GM12878 (cell line): ENCODE results near the gene CDHR4. TPM values are rescaled to one million over a fixed set of nuclear protein-coding genes. Genes with fewer than 3 reads are reported as not detected.

Experiments
- ASH2L ChIP-seq: fragments of 300-600, 200-600 bp; sonication (generic); IDR thresholded peaks from 2 replicates; pipeline ENCODE4 v1.6.1; 2017; ENCODE audit warnings: low read depth, mild to moderate bottlenecking, borderline replicate concordance
- BCLAF1 ChIP-seq: fragments of 450-650 bp; IDR thresholded peaks from 2 replicates; pipeline ENCODE4 v1.6.1; 2017; ENCODE audit warnings: antibody characterized with exemption, mild to moderate bottlenecking, moderate library complexity
- BMI1 ChIP-seq: fragments of 450-650 bp; IDR thresholded peaks from 2 replicates; pipeline ENCODE4 v1.6.1; 2016; ENCODE audit warnings: mild to moderate bottlenecking, moderate library complexity, borderline replicate concordance
- CHD2 ChIP-seq: IDR thresholded peaks from 2 replicates; pipeline ENCODE4 v1.6.1; 2011; ENCODE audit warnings: low read depth, low read length, improper control_type of control experiment, borderline replicate concordance
- E2F4 ChIP-seq: IDR thresholded peaks from 2 replicates; pipeline ENCODE4 v1.6.1; 2012; ENCODE audit warnings: low read depth, low read length, improper control_type of control experiment
- ESRRA ChIP-seq: IDR thresholded peaks from 2 replicates; pipeline ENCODE4 v1.6.1; 2012; ENCODE audit warnings: mild to moderate bottlenecking, low read length, improper control_type of control experiment
- HDAC2 ChIP-seq: fragments of 200-600 bp; sonication (generic); IDR thresholded peaks from 2 replicates; pipeline ENCODE4 v1.6.1; 2017
- HDGF ChIP-seq: fragments of 450-650 bp; IDR thresholded peaks from 2 replicates; pipeline ENCODE4 v1.6.1; 2016; ENCODE audit warnings: antibody characterized with exemption
- MLLT1 ChIP-seq: fragments of 450-650 bp; IDR thresholded peaks from 2 replicates; pipeline ENCODE4 v1.6.1; 2016; ENCODE audit warnings: mild to moderate bottlenecking
- MTA2 ChIP-seq: fragments of 450-650 bp; IDR thresholded peaks from 2 replicates; pipeline ENCODE4 v1.6.1; 2016; ENCODE audit warnings: low read depth, mild to moderate bottlenecking, moderate library complexity
- NFYB ChIP-seq: IDR thresholded peaks from 2 replicates; pipeline ENCODE4 v1.6.1; 2011; ENCODE audit warnings: low read depth, mild to moderate bottlenecking, low read length, improper control_type of control experiment, moderate library complexity; ENCODE audit not compliant: insufficient read depth
- PML ChIP-seq: IDR thresholded peaks from 2 replicates; pipeline ENCODE4 v1.6.1; 2012; ENCODE audit warnings: low read length, inconsistent platforms
- SIX5 ChIP-seq: IDR thresholded peaks from 2 replicates; pipeline ENCODE4 v1.6.1; 2011; ENCODE audit warnings: mild to moderate bottlenecking, low read depth, low read length, moderate library complexity; ENCODE audit not compliant: severe bottlenecking
- TARDBP ChIP-seq: IDR thresholded peaks from 2 replicates; pipeline ENCODE4 v1.6.1; 2016; ENCODE audit warnings: borderline replicate concordance
- TCF12 ChIP-seq: IDR thresholded peaks from 2 replicates; pipeline ENCODE4 v1.6.1; 2011; ENCODE audit warnings: low read depth, mild to moderate bottlenecking, low read length
- YY1 ChIP-seq: IDR thresholded peaks from 2 replicates; pipeline ENCODE4 v1.6.1; 2011; ENCODE audit warnings: low read depth, mild to moderate bottlenecking, low read length
- ZBTB11 ChIP-seq: fragments of 450-650 bp; formaldehyde crosslinking; IDR thresholded peaks from 2 replicates; pipeline ENCODE4 v1.5.0; 2022; ENCODE audit warnings: mild to moderate bottlenecking, missing genetic modification characterization
- polyA plus RNA-seq, 11 experiments: library from polyadenylated mRNA; depleted of rRNA in 4 of 11; unstranded in 6 of 11; stranded (reverse) in 5 of 11; fragments of >200 nt; fragmentation: Nextera tagmentation in 4 of 11; fragmentation: Illumina TruSeq in 1 of 11; extraction: Ambion mirVana in 4 of 11; extraction: Trizol in 1 of 11; gene quantifications; 1 replicate in 1 of 11; 2 replicates in 10 of 11; pipeline versions ENCODE4 v1.2.1 to v1.2.3, GENCODE V29; 2011 to 2016; ENCODE audit warnings: inconsistent platforms in 2 of 11, missing spikeins in 2 of 11, low read depth in 1 of 11
- total RNA-seq, 4 experiments: library from RNA; depleted of rRNA in 3 of 4; stranded (reverse); fragments of >200 nt in 3 of 4; fragmentation: Illumina TruSeq in 1 of 4; extraction: Trizol in 1 of 4; gene quantifications; 2 replicates each; pipeline versions ENCODE4 v1.2.1 to v1.2.3, GENCODE V29; 2013 to 2021

Gene CDHR4
- total and polyA plus RNA-seq, 10 of the 15 experiments (the other 5 are each of a cell fraction or from before 2014, with no cell fraction given) = not detected

- no peak for TF ChIP-seq ZBTB11 (CRISPR knock-in tag)
- TF ChIP-seq ASH2L = no peak
- TF ChIP-seq NFYB = peak; percentile 88
- TF ChIP-seq PML = peak; percentile 33; the same call in 1 of the 2 replicates
- TF ChIP-seq E2F4 = no peak
- TF ChIP-seq SIX5 = peak; percentile 6
- TF ChIP-seq BCLAF1 = no peak
- no peak for TF ChIP-seq TCF12
- no peak for TF ChIP-seq MTA2
- peak; percentile 95 for TF ChIP-seq CHD2
- peak; percentile 83; the same call in 1 of the 2 replicates for TF ChIP-seq HDGF
- no peak for TF ChIP-seq HDAC2
- TF ChIP-seq TARDBP = no peak; the same call in 1 of the 2 replicates
- 0 out of 2 replicates have a peak, but pooled peaks have one; percentile 37 for TF ChIP-seq ESRRA
- TF ChIP-seq MLLT1 = peak; percentile 80
- peak; percentile 95 for TF ChIP-seq YY1
- TF ChIP-seq BMI1 = peak; percentile 91
These were observed 13.1 kb downstream of the CDHR4 start, which contains the start of gene IP6K1 (continued) for GRCh38 chr3:49786357-49787181.
